Chondrocyte (in vitro differentiated cells): ENCODE measurements around the gene FA2H. TPM values are rescaled to one million over a fixed set of nuclear protein-coding genes. Genes with fewer than 3 reads are reported as not detected.

Experiments
- DNase-seq: peaks from one replicate; pipeline ENCODE4 v3.0.0; 2021; ENCODE audit warnings: mixed read lengths, low spot score
- H3K27ac Mint-ChIP-seq: one replicate; pipeline ENCODE4 v1.8.0; 2021; ENCODE audit warnings: mild to moderate bottlenecking, moderate library complexity, mixed read lengths; ENCODE audit not compliant: unreplicated experiment
- H3K27me3 Mint-ChIP-seq: 2 replicates; pipeline ENCODE4 v1.8.0; 2021; ENCODE audit warnings: low read depth, mixed read lengths
- H3K36me3 Mint-ChIP-seq: 2 replicates; pipeline ENCODE4 v1.8.0; 2021; ENCODE audit warnings: low read depth, mixed read lengths
- H3K4me1 Mint-ChIP-seq: 2 replicates; pipeline ENCODE4 v1.8.0; 2021; ENCODE audit warnings: low read depth, mild to moderate bottlenecking, mixed read lengths
- H3K4me3 Mint-ChIP-seq: one replicate; pipeline ENCODE4 v1.8.0; 2021; ENCODE audit warnings: mild to moderate bottlenecking, moderate library complexity, mixed read lengths; ENCODE audit not compliant: unreplicated experiment
- H3K9me3 Mint-ChIP-seq: 2 replicates; pipeline ENCODE4 v1.8.0; 2021; ENCODE audit warnings: low read depth, mixed read lengths
- total RNA-seq: library from RNA; stranded (reverse); gene quantifications from 3 replicates; pipeline ENCODE4 v1.2.1, GENCODE V29; 2021
- TF ChIP-seq, protein P1 (sequence below): fragments of 200-600 bp; sonication (generic); IDR thresholded peaks from 2 replicates; pipeline ENCODE4 v1.5.0; 2021; ENCODE audit warnings: antibody characterized with exemption, mild to moderate bottlenecking, moderate library complexity

The FA2H gene
- total RNA-seq, 1 donor from 2014 or later: not detected

DNA sequence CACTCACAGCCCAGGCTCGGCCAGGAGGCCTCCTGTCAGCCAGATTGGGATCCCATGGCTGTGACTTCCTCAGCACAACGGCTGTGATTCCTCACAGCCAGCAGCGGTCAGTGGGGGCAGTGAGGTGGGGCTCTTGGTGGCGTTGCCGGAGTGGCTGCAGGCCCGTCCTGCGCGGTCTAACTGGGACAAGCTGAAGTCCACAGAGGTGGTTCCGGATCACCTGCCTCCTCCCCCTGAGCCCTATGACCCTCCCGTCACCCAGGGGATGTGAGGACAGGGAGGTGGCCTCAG is 39.5 kb downstream of the FA2H start:
- Mint-ChIP-seq H3K27ac (no peak overlapping the region), H3K27me3 (no peaks in the 10 kb centered on the region), H3K9me3 (no peaks in the 10 kb centered on the region), H3K4me3 (no peak overlapping the region), H3K4me1 (peaks cover 25% of the 10 kb centered on the region), H3K36me3 (no peaks in the 10 kb centered on the region)
- TF ChIP-seq, protein P1, sequence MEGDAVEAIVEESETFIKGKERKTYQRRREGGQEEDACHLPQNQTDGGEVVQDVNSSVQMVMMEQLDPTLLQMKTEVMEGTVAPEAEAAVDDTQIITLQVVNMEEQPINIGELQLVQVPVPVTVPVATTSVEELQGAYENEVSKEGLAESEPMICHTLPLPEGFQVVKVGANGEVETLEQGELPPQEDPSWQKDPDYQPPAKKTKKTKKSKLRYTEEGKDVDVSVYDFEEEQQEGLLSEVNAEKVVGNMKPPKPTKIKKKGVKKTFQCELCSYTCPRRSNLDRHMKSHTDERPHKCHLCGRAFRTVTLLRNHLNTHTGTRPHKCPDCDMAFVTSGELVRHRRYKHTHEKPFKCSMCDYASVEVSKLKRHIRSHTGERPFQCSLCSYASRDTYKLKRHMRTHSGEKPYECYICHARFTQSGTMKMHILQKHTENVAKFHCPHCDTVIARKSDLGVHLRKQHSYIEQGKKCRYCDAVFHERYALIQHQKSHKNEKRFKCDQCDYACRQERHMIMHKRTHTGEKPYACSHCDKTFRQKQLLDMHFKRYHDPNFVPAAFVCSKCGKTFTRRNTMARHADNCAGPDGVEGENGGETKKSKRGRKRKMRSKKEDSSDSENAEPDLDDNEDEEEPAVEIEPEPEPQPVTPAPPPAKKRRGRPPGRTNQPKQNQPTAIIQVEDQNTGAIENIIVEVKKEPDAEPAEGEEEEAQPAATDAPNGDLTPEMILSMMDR: no peak
- DNase-seq: no peak

DNA sequence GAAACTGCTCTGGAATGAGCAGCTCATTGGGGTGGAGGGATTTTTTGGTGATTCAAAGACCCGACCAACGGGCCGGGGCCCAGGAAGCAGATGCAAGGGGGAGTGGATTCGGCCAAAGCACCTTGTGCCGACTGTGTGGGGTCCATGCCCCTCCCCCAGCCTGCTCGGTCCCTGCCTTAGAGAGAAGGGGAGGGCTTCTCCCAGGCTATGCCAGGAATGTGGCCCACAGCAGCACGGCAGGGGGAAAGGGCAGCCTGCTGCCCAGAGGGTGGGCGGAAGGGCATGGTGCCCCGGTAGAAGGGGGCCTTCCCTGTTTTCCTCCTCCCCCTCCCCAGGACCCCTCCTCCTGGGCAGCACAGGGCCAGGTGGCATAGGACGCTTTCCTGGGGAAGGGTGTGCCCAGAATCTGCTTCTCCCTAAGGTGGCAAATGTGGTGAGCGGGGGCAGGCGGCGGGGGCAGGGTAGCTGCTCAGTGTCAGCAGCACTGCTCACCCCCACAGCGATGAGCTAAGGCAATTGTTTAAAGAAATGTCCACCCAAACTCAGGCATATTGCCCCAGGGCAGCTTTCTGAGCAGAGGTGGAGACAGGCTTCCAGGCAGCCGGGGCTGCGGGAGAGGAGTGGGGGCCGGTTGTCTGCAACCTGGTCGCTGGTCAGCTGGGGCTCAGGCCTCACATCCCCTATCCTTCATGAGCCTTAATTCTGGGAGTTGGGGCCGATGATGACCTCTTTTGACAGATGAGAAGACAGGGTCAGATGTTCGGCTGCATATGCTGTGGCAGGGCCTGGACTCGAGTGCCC is 40.1 kb downstream of the FA2H start:
- Mint-ChIP-seq H3K27me3 (no peaks in the 10 kb centered on the region), H3K4me3 (no peak overlapping the region), H3K36me3 (no peaks in the 10 kb centered on the region), H3K9me3 (no peaks in the 10 kb centered on the region), H3K27ac (no peak overlapping the region), H3K4me1 (peaks cover 26% of the 10 kb centered on the region)
- TF ChIP-seq, protein P1: no peak
- no peak for DNase-seq

DNA sequence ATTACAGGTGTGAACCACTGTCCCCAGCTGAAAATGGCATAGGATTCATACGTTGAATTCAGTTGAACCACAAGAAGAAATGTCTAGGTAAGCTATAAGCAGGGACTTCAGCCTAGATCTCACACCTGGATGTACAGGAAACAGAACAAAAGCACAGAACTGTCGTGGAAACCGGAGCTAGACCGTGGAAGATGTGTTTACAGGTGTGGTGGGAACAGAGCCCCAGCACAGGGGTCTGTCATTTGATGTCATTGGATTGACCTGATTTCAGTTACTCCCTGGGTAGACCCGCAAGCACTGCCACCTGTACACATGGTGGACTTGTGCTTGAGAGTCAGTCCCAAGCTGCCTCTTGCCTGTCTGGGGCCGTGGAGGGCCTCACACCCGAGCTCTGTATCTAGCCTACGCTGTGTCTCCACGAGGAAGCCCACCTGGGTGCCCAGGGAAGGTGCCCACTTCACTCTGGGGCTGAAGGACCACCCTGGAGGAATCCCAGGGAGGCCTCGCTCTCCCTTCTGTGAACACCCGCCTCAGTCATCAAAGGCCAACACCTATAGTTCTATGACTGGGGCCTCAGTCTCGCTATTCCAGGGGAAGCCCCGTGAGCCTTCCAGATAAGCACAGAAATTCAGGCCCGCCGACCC is 41.8 kb downstream of the FA2H start:
- Mint-ChIP-seq H3K4me1 (peaks cover 20% of the 10 kb centered on the region), H3K27ac (no peak overlapping the region), H3K27me3 (no peaks in the 10 kb centered on the region), H3K36me3 (no peaks in the 10 kb centered on the region), H3K9me3 (no peaks in the 10 kb centered on the region), H3K4me3 (no peak overlapping the region)
- TF ChIP-seq, protein P1: no peak
- peak; percentile 65 for DNase-seq

DNA sequence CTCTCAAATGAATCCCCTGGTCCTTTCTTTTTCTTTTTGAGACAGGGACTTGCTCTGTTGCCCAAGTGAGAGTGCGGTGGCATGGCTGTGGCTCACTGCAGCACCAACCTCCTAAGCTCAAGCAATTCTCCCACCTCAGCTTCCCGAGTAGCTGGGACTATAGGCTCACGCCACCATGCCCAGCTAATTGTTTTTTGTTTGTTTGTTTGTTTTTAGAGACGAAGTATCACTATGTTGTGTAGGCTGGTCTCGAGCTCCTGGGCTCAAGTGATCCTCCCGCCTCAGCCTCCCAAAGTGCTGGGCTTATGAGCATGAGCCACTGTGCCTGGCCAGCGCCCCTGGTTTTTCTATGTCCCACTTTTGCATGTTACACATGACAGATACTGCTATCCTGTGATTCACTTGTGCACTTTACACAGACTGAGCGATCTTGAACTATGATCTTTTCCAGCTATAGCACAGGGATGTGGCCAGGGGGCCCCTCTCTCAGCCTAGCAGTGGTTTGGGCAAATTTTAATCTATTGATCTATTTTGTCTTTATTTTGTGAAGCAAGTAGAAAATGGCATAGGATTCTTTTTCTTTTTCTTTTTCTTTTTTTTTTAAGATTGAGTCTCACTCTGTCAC is 42.7 kb downstream of the FA2H start:
- TF ChIP-seq, protein P1: no peak
- Mint-ChIP-seq H3K9me3 (no peaks in the 10 kb centered on the region), H3K27me3 (no peaks in the 10 kb centered on the region), H3K4me1 (peaks cover 16% of the 10 kb centered on the region), H3K4me3 (no peak overlapping the region), H3K27ac (no peak overlapping the region), H3K36me3 (no peaks in the 10 kb centered on the region)
- peak; percentile 33 for DNase-seq

DNA sequence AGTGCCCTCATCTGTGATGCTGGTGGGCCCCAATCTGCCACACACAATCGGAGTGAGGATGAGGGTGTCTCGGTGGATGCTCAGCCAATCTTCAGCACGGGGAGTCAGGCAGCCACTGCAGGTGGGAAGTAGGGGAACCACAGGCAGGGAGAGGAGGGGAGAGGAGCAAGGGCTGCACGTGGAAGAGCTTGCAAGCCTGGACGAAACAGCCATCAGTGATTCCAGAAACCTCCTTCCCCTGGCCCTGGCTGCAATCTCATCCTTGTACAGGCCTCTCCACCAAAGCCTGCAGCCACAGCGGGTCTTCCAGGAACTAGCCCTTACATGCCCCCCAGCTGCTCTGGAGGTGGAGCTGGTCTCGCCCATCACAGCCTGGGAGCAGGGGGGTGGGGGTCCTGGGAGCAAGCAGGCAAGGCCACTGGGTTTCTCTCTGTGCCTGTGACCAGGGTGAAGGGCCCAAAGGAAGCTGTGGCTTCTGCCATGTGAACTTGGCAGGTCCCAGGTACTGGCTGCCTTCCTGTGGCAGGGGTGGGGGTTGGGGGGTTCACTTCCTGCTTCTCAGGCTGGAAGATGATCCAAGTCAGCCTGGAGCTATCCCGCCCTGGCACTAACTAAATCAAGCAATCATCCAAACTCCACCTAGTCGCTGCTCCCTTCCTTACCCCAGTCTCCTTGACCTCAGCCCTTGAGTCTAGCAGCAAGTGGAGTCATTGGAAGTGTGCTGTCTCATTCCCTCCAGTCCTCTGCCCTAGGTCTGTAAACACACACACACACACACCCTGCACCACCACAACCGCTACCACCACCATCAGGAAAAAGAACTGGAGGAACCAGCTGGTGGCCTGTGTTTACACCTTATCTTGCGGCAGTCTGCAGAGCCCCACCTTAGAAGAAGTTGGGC is 44.6 kb downstream of the FA2H start:
- DNase-seq: no peak
- TF ChIP-seq, protein P1: no peak
- H3K9me3 Mint-ChIP-seq: peaks cover 3% of the 10 kb centered on the region
- no peaks in the 10 kb centered on the region for H3K36me3 Mint-ChIP-seq
- no peaks in the 10 kb centered on the region for H3K27me3 Mint-ChIP-seq
- no peak overlapping the region for H3K4me3 Mint-ChIP-seq
- H3K27ac Mint-ChIP-seq: no peak overlapping the region
- peaks cover 23% of the 10 kb centered on the region for H3K4me1 Mint-ChIP-seq
